Vein endothelial cell (primary cell): ENCODE results near the gene LRRC30. TPM values are rescaled to one million over a fixed set of nuclear protein-coding genes. Genes with fewer than 3 reads are reported as not detected.

Experiments used
- total RNA-seq: library from RNA; depleted of rRNA; stranded (reverse); fragments of >200 nt; gene quantifications from 2 replicates; pipeline ENCODE4 v1.2.3, GENCODE V29; 2012

Gene LRRC30
- total RNA-seq: not detected in 2 replicates

GRCh38 chr18:7230626-7231349, at the start of gene LRRC30:
Gene LRRC30, plus strand, starts transcription at chr18:7231089. Its CDS starts 50 bp downstream, at chr18:7231139.

Other genes with a start within 250 kb of the LRRC30 start
- gene LAMA1, start 113.3 kb upstream of the LRRC30 start, total RNA-seq: 0.19 and 0.33 TPM in 2 replicates